ENCODE data around the gene CTNNBL1.
"Not testable (repeated sequence)": the region's sequence is repeated elsewhere in the genome, so short reads cannot be mapped to it uniquely, and the experiment has no call there.

CTNNBL1 gene

DNA sequence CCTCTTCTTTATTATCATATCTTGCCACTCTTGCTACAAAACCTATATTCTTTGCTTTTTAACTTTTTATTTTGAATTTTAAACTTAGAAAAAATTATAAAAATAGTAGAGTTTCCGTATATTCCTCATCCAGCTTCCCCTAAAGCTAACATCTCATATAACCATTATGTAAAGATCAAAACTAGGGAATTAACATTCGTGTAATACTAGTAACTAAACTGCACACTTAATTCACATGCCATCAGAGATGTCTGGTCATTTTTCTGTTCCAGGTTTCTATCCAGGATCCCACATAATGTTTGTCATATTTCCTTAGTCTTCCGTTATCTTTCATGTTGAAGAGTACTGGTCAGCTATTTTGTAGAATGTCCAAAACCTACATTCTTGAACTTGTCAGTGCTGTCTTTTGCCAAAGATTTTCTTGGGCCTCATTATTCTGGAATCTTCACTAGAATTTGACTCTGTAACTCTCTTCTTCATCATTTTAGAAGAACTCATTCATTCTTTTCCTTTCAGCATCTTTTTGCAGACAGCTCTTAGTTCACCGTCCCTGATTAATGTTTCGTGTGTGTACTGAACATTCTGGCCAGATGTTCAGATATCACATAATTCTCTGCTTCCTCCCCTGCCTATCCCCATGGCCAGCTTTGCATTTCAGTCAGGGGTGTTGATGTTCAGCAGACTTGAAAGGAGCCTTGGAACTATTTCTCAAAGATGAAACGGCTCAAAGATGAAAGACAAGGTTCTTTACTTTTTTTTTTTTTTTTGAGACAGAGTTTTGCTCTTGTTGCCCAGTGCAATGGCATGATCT is 9.4 kb downstream of the CTNNBL1 start:
- TF ChIP-seq PAX5 (IDR thresholded peaks at IDR 0.05; ENCODE audit: insufficient read depth, low read length, severe bottlenecking): no peak
- TF ChIP-seq TAF1 (IDR thresholded peaks at IDR 0.05; ENCODE audit: low read depth, low read length): no peak
- TF ChIP-seq SPI1 (IDR thresholded peaks at IDR 0.05; ENCODE audit: low read depth, low read length): no peak
- no peak for TF ChIP-seq POU2F2 (IDR thresholded peaks at IDR 0.05; ENCODE audit: low read depth, low read length)
- no peak for TF ChIP-seq POLR2AphosphoS5 (IDR thresholded peaks at IDR 0.05; ENCODE audit: low read depth, low read length)
- no peak for TF ChIP-seq POLR2A (IDR thresholded peaks at IDR 0.05; ENCODE audit: low read depth, low read length)
- DNase-seq (ENCODE audit: insufficient read length, low spot score) (no peak), FAIRE-seq (no peak)

DNA sequence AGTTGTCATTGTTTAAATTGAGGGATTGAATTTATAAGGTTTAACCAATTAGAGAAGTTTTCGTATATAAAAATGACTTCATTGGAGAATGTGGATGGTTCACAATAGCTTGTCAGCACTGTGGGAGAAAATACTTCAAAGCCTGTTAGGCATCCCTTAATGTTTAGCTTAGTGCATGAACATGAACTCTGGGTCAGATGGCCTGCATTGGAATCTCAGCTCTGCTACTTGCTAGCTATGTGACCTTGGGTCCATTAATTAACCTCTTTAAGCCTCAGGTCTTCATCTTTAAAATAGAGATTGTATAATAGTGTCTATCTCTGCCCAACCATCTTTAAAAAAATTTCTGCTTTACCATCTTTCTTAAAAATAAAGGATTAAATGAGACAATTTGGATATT is 11.1 kb downstream of the CTNNBL1 start:
- DNase-seq (ENCODE audit: insufficient read length, low spot score) (no peak), FAIRE-seq (no peak)
- TF ChIP-seq POU2F2 (IDR thresholded peaks at IDR 0.05; ENCODE audit: low read depth, low read length) (no peak), TAF1 (IDR thresholded peaks at IDR 0.05; ENCODE audit: low read depth, low read length) (no peak), POLR2A (IDR thresholded peaks at IDR 0.05; ENCODE audit: low read depth, low read length) (no peak), POLR2AphosphoS5 (IDR thresholded peaks at IDR 0.05; ENCODE audit: low read depth, low read length) (no peak), SPI1 (IDR thresholded peaks at IDR 0.05; ENCODE audit: low read depth, low read length) (no peak), PAX5 (IDR thresholded peaks at IDR 0.05; ENCODE audit: insufficient read depth, low read length, severe bottlenecking) (no peak)

- FAIRE-seq (no peak), DNase-seq (ENCODE audit: insufficient read length, low spot score) (no peak)
- TF ChIP-seq POLR2A (IDR thresholded peaks at IDR 0.05; ENCODE audit: low read depth, low read length) (no peak), TAF1 (IDR thresholded peaks at IDR 0.05; ENCODE audit: low read depth, low read length) (no peak), SPI1 (IDR thresholded peaks at IDR 0.05; ENCODE audit: low read depth, low read length) (no peak), PAX5 (IDR thresholded peaks at IDR 0.05; ENCODE audit: insufficient read depth, low read length, severe bottlenecking) (no peak), POU2F2 (IDR thresholded peaks at IDR 0.05; ENCODE audit: low read depth, low read length) (no peak), POLR2AphosphoS5 (IDR thresholded peaks at IDR 0.05; ENCODE audit: low read depth, low read length) (no peak)
These were observed 12.5 kb downstream of the CTNNBL1 start for GRCh38 chr20:37706298-37706697.

- FAIRE-seq (no peak), DNase-seq (ENCODE audit: insufficient read length, low spot score) (no peak)
- TF ChIP-seq POLR2AphosphoS5 (IDR thresholded peaks at IDR 0.05; ENCODE audit: low read depth, low read length) (no peak), TAF1 (IDR thresholded peaks at IDR 0.05; ENCODE audit: low read depth, low read length) (no peak), PAX5 (IDR thresholded peaks at IDR 0.05; ENCODE audit: insufficient read depth, low read length, severe bottlenecking) (no peak), POLR2A (IDR thresholded peaks at IDR 0.05; ENCODE audit: low read depth, low read length) (no peak), SPI1 (IDR thresholded peaks at IDR 0.05; ENCODE audit: low read depth, low read length) (no peak), POU2F2 (IDR thresholded peaks at IDR 0.05; ENCODE audit: low read depth, low read length) (no peak)
These were observed 17.2 kb downstream of the CTNNBL1 start for GRCh38 chr20:37711001-37711400.

DNA sequence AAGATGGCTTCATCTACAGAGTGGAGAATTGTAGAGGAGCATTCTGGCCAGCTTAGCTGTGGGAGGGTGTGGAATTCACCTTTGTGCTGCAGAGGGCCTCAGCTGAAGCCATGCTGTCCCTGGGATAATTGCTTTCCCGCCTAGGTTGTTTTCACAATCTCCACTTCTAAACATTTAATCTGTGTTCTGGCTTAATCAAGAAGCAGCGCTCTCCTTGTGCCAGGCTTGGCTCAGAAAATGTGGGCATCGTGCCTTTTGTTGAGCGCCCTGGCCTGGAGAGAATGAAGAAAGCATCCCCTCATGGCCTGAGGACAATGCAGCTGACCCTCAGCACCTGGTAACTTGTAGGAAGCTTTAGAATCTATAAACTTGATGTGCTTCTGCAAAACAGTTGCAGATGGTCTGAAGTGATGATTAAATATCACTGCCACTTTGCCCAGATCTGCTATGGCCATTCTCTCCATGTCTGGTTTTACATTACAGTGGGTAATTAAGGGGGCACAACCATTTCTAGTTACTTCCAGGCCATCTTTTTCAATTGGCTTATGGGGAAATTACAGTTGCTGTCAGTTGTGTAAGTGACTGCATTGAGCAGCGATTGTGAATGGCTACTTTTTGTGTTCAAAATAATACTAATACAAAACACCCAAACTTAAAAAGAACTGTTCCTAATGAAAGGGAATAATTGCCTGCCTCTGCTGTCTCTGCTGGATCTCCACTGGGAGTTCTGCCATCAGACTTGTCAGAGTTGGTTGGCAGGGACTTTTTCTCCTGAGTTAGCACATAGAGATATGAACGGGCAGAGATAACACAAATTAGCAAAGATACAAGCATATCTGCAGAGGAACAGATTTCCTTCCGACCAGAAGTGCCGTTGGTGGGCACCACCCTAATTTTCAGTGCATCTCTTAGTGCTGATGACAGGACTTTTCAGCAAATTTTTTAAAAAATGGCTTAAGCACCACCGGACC is 18.4 kb downstream of the CTNNBL1 start:
- no peak for FAIRE-seq
- DNase-seq (ENCODE audit: insufficient read length, low spot score): no peak
- TF ChIP-seq PAX5 (IDR thresholded peaks at IDR 0.05; ENCODE audit: insufficient read depth, low read length, severe bottlenecking): no peak
- TF ChIP-seq POU2F2 (IDR thresholded peaks at IDR 0.05; ENCODE audit: low read depth, low read length): no peak

- DNase-seq (ENCODE audit: insufficient read length, low spot score): no peak
- TF ChIP-seq PAX5 (IDR thresholded peaks at IDR 0.05; ENCODE audit: insufficient read depth, low read length, severe bottlenecking): no peak
- TF ChIP-seq POU2F2 (IDR thresholded peaks at IDR 0.05; ENCODE audit: low read depth, low read length): no peak
- FAIRE-seq: no peak
These were observed 19.6 kb downstream of the CTNNBL1 start for GRCh38 chr20:37713396-37713795.

DNA sequence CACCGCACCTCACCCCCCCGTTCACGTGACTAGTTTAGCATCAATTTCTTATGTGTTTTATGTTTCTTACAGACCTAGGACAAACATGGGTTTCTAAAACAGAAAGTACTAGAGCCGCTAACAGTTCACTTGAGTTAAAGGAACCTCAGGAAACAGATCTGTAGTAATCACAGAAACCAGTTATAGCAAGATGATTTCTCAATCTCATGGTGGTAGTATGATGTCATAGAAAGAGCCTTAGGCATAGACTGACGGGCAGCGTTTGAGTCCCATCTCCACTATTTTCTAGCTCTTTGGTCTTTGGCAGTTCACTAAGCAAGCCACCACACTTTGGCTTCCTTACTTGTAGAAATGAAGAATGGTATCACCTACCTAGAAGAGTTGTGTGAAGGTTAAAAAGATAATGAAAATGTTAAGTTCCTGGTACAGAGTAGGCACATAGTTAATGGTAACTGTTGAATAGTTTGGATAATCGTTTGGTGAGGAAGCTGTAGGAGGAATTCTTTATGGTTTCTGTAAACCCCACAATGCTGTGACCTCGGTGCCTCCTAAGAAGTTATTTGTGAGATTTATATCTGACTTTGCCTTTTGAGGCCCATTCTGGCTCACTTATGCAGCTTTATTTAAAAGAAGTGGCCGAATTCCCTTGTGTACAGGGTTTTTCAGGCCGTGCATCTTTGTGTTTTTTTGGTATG is 21.3 kb downstream of the CTNNBL1 start:
- FAIRE-seq: no peak
- TF ChIP-seq POLR2AphosphoS5 (IDR thresholded peaks at IDR 0.05; ENCODE audit: low read depth, low read length) (no peak), SPI1 (IDR thresholded peaks at IDR 0.05; ENCODE audit: low read depth, low read length) (no peak), POU2F2 (IDR thresholded peaks at IDR 0.05; ENCODE audit: low read depth, low read length) (no peak), PAX5 (IDR thresholded peaks at IDR 0.05; ENCODE audit: insufficient read depth, low read length, severe bottlenecking) (no peak), POLR2A (IDR thresholded peaks at IDR 0.05; ENCODE audit: low read depth, low read length) (no peak), TAF1 (IDR thresholded peaks at IDR 0.05; ENCODE audit: low read depth, low read length) (no peak)
- no peak for DNase-seq (ENCODE audit: insufficient read length, low spot score)

GRCh38 chr20:37721751-37722150 is 27.9 kb downstream of the CTNNBL1 start:
- DNase-seq (ENCODE audit: insufficient read length, low spot score) (no peak), FAIRE-seq (no peak)
- TF ChIP-seq POU2F2 (IDR thresholded peaks at IDR 0.05; ENCODE audit: low read depth, low read length) (no peak), TAF1 (IDR thresholded peaks at IDR 0.05; ENCODE audit: low read depth, low read length) (no peak), SPI1 (IDR thresholded peaks at IDR 0.05; ENCODE audit: low read depth, low read length) (no peak), POLR2AphosphoS5 (IDR thresholded peaks at IDR 0.05; ENCODE audit: low read depth, low read length) (no peak), PAX5 (IDR thresholded peaks at IDR 0.05; ENCODE audit: insufficient read depth, low read length, severe bottlenecking) (no peak), POLR2A (IDR thresholded peaks at IDR 0.05; ENCODE audit: low read depth, low read length) (no peak)

DNA sequence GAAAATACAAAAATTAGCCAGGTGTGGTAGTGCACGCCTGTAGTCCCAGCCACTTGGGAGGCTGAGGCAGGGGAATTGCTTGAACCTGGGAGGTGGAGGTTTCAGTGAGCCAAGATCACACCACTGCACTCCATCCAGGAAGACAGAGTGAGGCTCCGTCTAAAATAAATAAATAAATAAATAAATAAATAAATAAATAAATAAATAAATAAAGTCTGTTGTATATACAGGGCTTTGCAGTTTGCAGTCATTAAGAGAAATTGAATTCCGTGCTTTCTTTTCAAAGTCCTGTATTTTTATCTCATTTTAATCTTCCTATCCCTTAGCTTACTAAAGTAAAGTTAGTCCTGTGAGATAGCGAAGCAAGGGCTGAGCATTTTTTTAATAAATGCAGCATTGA is 28.5 kb downstream of the CTNNBL1 start:
- not testable (repeated sequence) for DNase-seq (ENCODE audit: insufficient read length, low spot score); FAIRE-seq
